Stimulated activated naive B cell treated with anti-CD40 and anti-IgM and Interleukin-4, amounts not matched to agents 10 μg/mL and 1 μg/mL and 100 μg/mL, for 72 hours (primary cell): ENCODE data around the gene TNFRSF25.

Source experiments
- ATAC-seq, 2 donors: fragments of 150-1000 bp; cut with Tn5 transposase; replicated peaks; 2 replicates each; pipeline ENCODE4 v1.10.0; 2021; ENCODE audit warnings: moderate library complexity in 1 of 2
- DNase-seq: peaks from one replicate; pipeline ENCODE4 v3.0.0; 2021
- H3K27ac Mint-ChIP-seq: one replicate; pipeline ENCODE4 v1.8.0; 2022; ENCODE audit warnings: mild to moderate bottlenecking, mixed read lengths
- H3K27me3 Mint-ChIP-seq, 2 donors: one replicate each; pipeline ENCODE4 v1.8.0; 2022; ENCODE audit warnings: mixed read lengths in 2 of 2
- H3K36me3 Mint-ChIP-seq, 2 donors: one replicate each; pipeline ENCODE4 v1.8.0; 2022; ENCODE audit warnings: mixed read lengths in 2 of 2, mild to moderate bottlenecking in 1 of 2
- H3K4me1 Mint-ChIP-seq, 2 donors: one replicate each; pipeline ENCODE4 v1.8.0; 2022; ENCODE audit warnings: mixed read lengths in 2 of 2, mild to moderate bottlenecking in 1 of 2
- H3K4me3 Mint-ChIP-seq, 2 donors: one replicate each; pipeline ENCODE4 v1.8.0; 2022; ENCODE audit warnings: mild to moderate bottlenecking in 2 of 2, mixed read lengths in 2 of 2, moderate library complexity in 1 of 2
- H3K9me3 Mint-ChIP-seq, 2 donors: one replicate each; pipeline ENCODE4 v1.8.0; 2022; ENCODE audit warnings: mixed read lengths in 2 of 2, mild to moderate bottlenecking in 1 of 2

TNFRSF25 gene

GRCh38 chr1:6424619-6425593, 41.1 kb downstream of the TNFRSF25 start, which contains the start of gene ESPN:
Gene ESPN (plus strand): TSS chr1:6424776. CDS start chr1:6424956, 180 bp downstream.
- DNase-seq (no peak), ATAC-seq (peak in 1 of 2 donors; percentile 17)
- Mint-ChIP-seq H3K27me3 (peaks cover 51 to 84% of the 10 kb centered on the region in 2 donors), H3K27ac (peak within 1 kb of the TSS; percentile 22), H3K9me3 (no peaks in the 10 kb centered on the region), H3K4me1 (peaks cover 11 to 21% of the 10 kb centered on the region in 2 donors), H3K36me3 (no peaks in the 10 kb centered on the region), H3K4me3 (peak within 1 kb of the TSS in 1 of 2 donors; percentile 44)

- Mint-ChIP-seq H3K36me3 (no peaks in the 10 kb centered on the region), H3K9me3 (no peaks in the 10 kb centered on the region), H3K4me3 (peak overlapping the region in 1 of 2 donors; percentile 44), H3K4me1 (peaks cover 11 to 22% of the 10 kb centered on the region in 2 donors), H3K27ac (peak overlapping the region; percentile 22), H3K27me3 (peaks cover 47 to 78% of the 10 kb centered on the region in 2 donors)
- DNase-seq: no peak
- no peak for ATAC-seq
Observed at GRCh38 chr1:6424000-6424565, 41.9 kb downstream of the TNFRSF25 start.

- Mint-ChIP-seq H3K27ac (no peak overlapping the region), H3K27me3 (peaks cover 47 to 79% of the 10 kb centered on the region in 2 donors), H3K4me3 (peak overlapping the region in 1 of 2 donors; percentile 44), H3K9me3 (no peaks in the 10 kb centered on the region), H3K4me1 (peaks cover 10 to 22% of the 10 kb centered on the region in 2 donors), H3K36me3 (no peaks in the 10 kb centered on the region)
- ATAC-seq (peak; percentile 76 to 80), DNase-seq (peak; percentile 50)
Observed at GRCh38 chr1:6423321-6423999, 42.5 kb downstream of the TNFRSF25 start.

GRCh38 chr1:6421266-6421665, 44.7 kb downstream of the TNFRSF25 start:
- DNase-seq (no peak), ATAC-seq (no peak)
- Mint-ChIP-seq H3K4me3 (no peak overlapping the region), H3K4me1 (peaks cover 9 to 22% of the 10 kb centered on the region in 2 donors), H3K27ac (no peak overlapping the region), H3K9me3 (no peaks in the 10 kb centered on the region), H3K36me3 (no peaks in the 10 kb centered on the region), H3K27me3 (peaks cover 56 to 79% of the 10 kb centered on the region in 2 donors)

- H3K27ac Mint-ChIP-seq: no peak overlapping the region
- H3K4me3 Mint-ChIP-seq: peak overlapping the region; percentile 56
- H3K4me1 Mint-ChIP-seq: peaks cover 9 to 22% of the 10 kb centered on the region in 2 donors
- no peak for ATAC-seq
- no peak for DNase-seq
- H3K27me3 Mint-ChIP-seq: peaks cover 57 to 79% of the 10 kb centered on the region in 2 donors
- H3K9me3 Mint-ChIP-seq: no peaks in the 10 kb centered on the region
- no peaks in the 10 kb centered on the region for H3K36me3 Mint-ChIP-seq
Observed at GRCh38 chr1:6420454-6421042, 45.4 kb downstream of the TNFRSF25 start.

GRCh38 chr1:6419804-6420453, 46.0 kb downstream of the TNFRSF25 start, which contains the start of gene HES2:
Gene HES2 (minus strand): TSS chr1:6419919. CDS start chr1:6419820, 99 bp downstream.
- Mint-ChIP-seq H3K4me1 (peaks cover 9 to 22% of the 10 kb centered on the region in 2 donors), H3K36me3 (no peaks in the 10 kb centered on the region), H3K4me3 (peak within 1 kb of the TSS; percentile 41 to 56), H3K27me3 (peaks cover 61 to 79% of the 10 kb centered on the region in 2 donors), H3K9me3 (no peaks in the 10 kb centered on the region), H3K27ac (peak within 1 kb of the TSS; percentile 47)
- no peak for ATAC-seq
- no peak for DNase-seq

- DNase-seq: no peak
- Mint-ChIP-seq H3K4me1 (peaks cover 11 to 26% of the 10 kb centered on the region in 2 donors), H3K27me3 (peaks cover 64 to 81% of the 10 kb centered on the region in 2 donors), H3K27ac (no peak overlapping the region), H3K4me3 (no peak overlapping the region), H3K36me3 (no peaks in the 10 kb centered on the region), H3K9me3 (no peaks in the 10 kb centered on the region)
- ATAC-seq: no peak
Observed at GRCh38 chr1:6419397-6419803, 46.6 kb downstream of the TNFRSF25 start.

GRCh38 chr1:6418668-6419396, 47.1 kb downstream of the TNFRSF25 start:
- H3K27ac Mint-ChIP-seq: peak overlapping the region; percentile 47
- peaks cover 7 to 24% of the 10 kb centered on the region in 2 donors for H3K4me1 Mint-ChIP-seq
- no peak for DNase-seq
- H3K27me3 Mint-ChIP-seq: peaks cover 63 to 80% of the 10 kb centered on the region in 2 donors
- H3K4me3 Mint-ChIP-seq: peak overlapping the region in 1 of 2 donors; percentile 17
- no peaks in the 10 kb centered on the region for H3K36me3 Mint-ChIP-seq
- no peaks in the 10 kb centered on the region for H3K9me3 Mint-ChIP-seq
- no peak for ATAC-seq

- Mint-ChIP-seq H3K36me3 (no peaks in the 10 kb centered on the region), H3K27me3 (peaks cover 61 to 73% of the 10 kb centered on the region in 2 donors), H3K4me1 (peaks cover 7 to 17% of the 10 kb centered on the region in 2 donors), H3K9me3 (no peaks in the 10 kb centered on the region), H3K27ac (no peak overlapping the region), H3K4me3 (no peak overlapping the region)
- DNase-seq (no peak), ATAC-seq (no peak)
Observed at GRCh38 chr1:6417961-6418667, 47.9 kb downstream of the TNFRSF25 start.

- DNase-seq: no peak
- H3K27me3 Mint-ChIP-seq: peaks cover 60 to 70% of the 10 kb centered on the region in 2 donors
- peaks cover 7 to 17% of the 10 kb centered on the region in 2 donors for H3K4me1 Mint-ChIP-seq
- ATAC-seq: no peak
- no peak overlapping the region for H3K27ac Mint-ChIP-seq
- H3K36me3 Mint-ChIP-seq: no peaks in the 10 kb centered on the region
- H3K4me3 Mint-ChIP-seq: no peak overlapping the region
- H3K9me3 Mint-ChIP-seq: no peaks in the 10 kb centered on the region
Observed at GRCh38 chr1:6416906-6417305, 49.1 kb downstream of the TNFRSF25 start.

- Mint-ChIP-seq H3K9me3 (no peaks in the 10 kb centered on the region), H3K36me3 (no peaks in the 10 kb centered on the region), H3K27me3 (peaks cover 54 to 66% of the 10 kb centered on the region in 2 donors), H3K27ac (no peak overlapping the region), H3K4me3 (no peak overlapping the region), H3K4me1 (peaks cover 7 to 17% of the 10 kb centered on the region in 2 donors)
- ATAC-seq: no peak
- DNase-seq: no peak
Observed at GRCh38 chr1:6416295-6416656, 49.7 kb downstream of the TNFRSF25 start.

GRCh38 chr1:6414881-6415626, 50.9 kb downstream of the TNFRSF25 start:
- Mint-ChIP-seq H3K27me3 (peaks cover 54 to 69% of the 10 kb centered on the region in 2 donors), H3K27ac (no peak overlapping the region)

More at GRCh38 chr1:6414881-6415626, 50.9 kb downstream of the TNFRSF25 start:
- ATAC-seq: no peak
- Mint-ChIP-seq H3K36me3 (no peaks in the 10 kb centered on the region), H3K4me3 (no peak overlapping the region), H3K9me3 (no peaks in the 10 kb centered on the region), H3K4me1 (peaks cover 6 to 11% of the 10 kb centered on the region in 2 donors)
- no peak for DNase-seq
